ENCODE results near the gene CLSTN3. TPM values are rescaled to one million over a fixed set of nuclear protein-coding genes. Genes with fewer than 3 reads are reported as not detected.

CLSTN3 gene
- total RNA-seq, 1 experiment from 2014 or later = 24.7 TPM

DNA sequence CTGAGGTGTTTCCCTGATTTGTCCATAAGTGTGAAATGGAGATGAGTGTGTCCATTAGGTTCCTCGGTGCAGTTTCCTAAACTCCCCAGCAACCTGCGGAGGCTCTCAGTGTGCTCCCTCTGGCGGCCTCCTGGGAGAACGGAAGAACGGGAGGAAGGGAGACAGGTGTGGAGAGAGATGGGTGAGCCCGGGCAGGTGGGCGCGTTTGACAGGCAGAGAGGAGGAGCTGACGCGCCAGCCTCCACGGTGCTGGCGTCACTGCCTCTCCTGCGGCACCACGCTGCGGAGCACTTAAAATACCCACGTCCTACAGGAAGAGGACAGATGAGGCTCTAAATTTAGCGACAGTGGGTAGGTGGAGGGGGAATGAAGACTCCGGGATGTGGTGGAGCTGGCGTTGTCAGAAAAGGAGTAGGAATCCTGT, 32.5 kb downstream of the CLSTN3 start:
- POLR2A ChIA-PET = no interaction called here
- ATAC-seq (peak; percentile 97), DNase-seq (ENCODE audit: low spot score) (peak; percentile 73)
- CTCF ChIA-PET = interaction anchor here (0.6 to 2.7 kb wide), 25 partner anchors 8 to 475 kb away, joined by 3 to 17 read pairs (median 5); partner anchors contain the start of genes C1RL, C1S, CLSTN3 and LPCAT3
- H3K4me3 Mint-ChIP-seq = peak overlapping the region; percentile 44
- H3K4me1 Mint-ChIP-seq = peaks cover 4% of the 10 kb centered on the region; the same call in 1 of the 2 replicates
- H3K9me3 Mint-ChIP-seq = peaks cover 38% of the 10 kb centered on the region
- TF ChIP-seq EMX1 (CRISPR knock-in tag; IDR thresholded peaks at IDR 0.05) = no peak
- TF ChIP-seq CTCF (IDR thresholded peaks at IDR 0.05) = peak; percentile 23; the same call in 1 of the 2 replicates
- H3K27me3 Mint-ChIP-seq (ENCODE audit: low read depth) = peaks cover 48% of the 10 kb centered on the region
- H3K36me3 Mint-ChIP-seq = peaks cover 20% of the 10 kb centered on the region
- H3K27ac Mint-ChIP-seq = no peak overlapping the region

DNA sequence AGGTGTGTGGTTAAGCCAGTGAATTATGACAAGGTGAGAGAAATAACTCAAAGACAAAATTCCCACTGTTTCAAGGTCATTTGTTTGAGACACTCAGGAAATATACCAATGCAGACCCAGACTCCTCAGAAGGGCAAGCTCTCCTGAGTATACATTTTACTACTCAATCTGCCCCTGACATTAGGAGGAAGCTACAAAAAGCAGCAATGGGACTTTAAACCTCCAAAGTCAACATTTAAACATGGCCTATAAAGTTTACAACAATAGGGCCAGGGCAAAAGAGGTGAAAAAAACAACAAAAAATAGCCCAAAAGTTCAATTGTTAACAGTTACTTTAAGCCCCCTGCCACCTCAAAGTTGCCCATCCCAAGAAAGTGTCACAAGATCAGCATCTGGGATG, 39.8 kb downstream of the CLSTN3 start:
- peaks cover 65% of the 10 kb centered on the region for H3K36me3 Mint-ChIP-seq
- POLR2A ChIA-PET = no interaction called here
- DNase-seq (ENCODE audit: low spot score) (no peak), ATAC-seq (no peak)
- H3K4me3 Mint-ChIP-seq = no peak overlapping the region
- CTCF ChIA-PET = no interaction called here
- H3K27me3 Mint-ChIP-seq (ENCODE audit: low read depth) = peaks cover 37% of the 10 kb centered on the region
- H3K27ac Mint-ChIP-seq = no peak overlapping the region
- no peaks in the 10 kb centered on the region for H3K4me1 Mint-ChIP-seq
- no peak for TF ChIP-seq NR3C1 (CRISPR knock-in tag; conservative IDR thresholded peaks at IDR 0.05; ENCODE audit: low read depth)
- TF ChIP-seq JUN (CRISPR knock-in tag; IDR thresholded peaks at IDR 0.05) = no peak
- no peak for TF ChIP-seq NR1H2 (CRISPR knock-in tag; IDR thresholded peaks at IDR 0.05)
- TF ChIP-seq SMAD4 (CRISPR knock-in tag; IDR thresholded peaks at IDR 0.05) = no peak
- TF ChIP-seq, protein P1, sequence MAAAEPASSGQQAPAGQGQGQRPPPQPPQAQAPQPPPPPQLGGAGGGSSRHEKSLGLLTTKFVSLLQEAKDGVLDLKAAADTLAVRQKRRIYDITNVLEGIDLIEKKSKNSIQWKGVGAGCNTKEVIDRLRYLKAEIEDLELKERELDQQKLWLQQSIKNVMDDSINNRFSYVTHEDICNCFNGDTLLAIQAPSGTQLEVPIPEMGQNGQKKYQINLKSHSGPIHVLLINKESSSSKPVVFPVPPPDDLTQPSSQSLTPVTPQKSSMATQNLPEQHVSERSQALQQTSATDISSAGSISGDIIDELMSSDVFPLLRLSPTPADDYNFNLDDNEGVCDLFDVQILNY (CRISPR knock-in tag; IDR thresholded peaks at IDR 0.05) = no peak
- TF ChIP-seq TEAD1 (CRISPR knock-in tag; IDR thresholded peaks at IDR 0.05) = no peak
- no peak for TF ChIP-seq ZNF396 (CRISPR knock-in tag; IDR thresholded peaks at IDR 0.05; ENCODE audit: borderline replicate concordance)
- no peak for TF ChIP-seq AFF4 (CRISPR knock-in tag; IDR thresholded peaks at IDR 0.05; ENCODE audit: borderline replicate concordance)
- no peak for TF ChIP-seq ZNF263 (CRISPR knock-in tag; IDR thresholded peaks at IDR 0.05; ENCODE audit: low read depth)
- no peak for TF ChIP-seq GTF2I (CRISPR knock-in tag; conservative IDR thresholded peaks at IDR 0.05)
- no peak for TF ChIP-seq ARID4B (CRISPR knock-in tag; IDR thresholded peaks at IDR 0.05; ENCODE audit: borderline replicate concordance)
- TF ChIP-seq CREM (CRISPR knock-in tag; IDR thresholded peaks at IDR 0.05) = no peak
- TF ChIP-seq USF1 (CRISPR knock-in tag; IDR thresholded peaks at IDR 0.05) = no peak
- peaks cover 92% of the 10 kb centered on the region for H3K9me3 Mint-ChIP-seq
